GM23338 (cell line): Measurements from ENCODE around the gene MEGF10. TPM values are rescaled to one million over a fixed set of nuclear protein-coding genes. Genes with fewer than 3 reads are reported as not detected.

Experiments used
- ATAC-seq: fragments of 200-7000 bp; cut with Tn5 transposase; 3 replicates; pipeline ENCODE4 v1.9.1; 2020
- DNase-seq: peaks from one replicate; pipeline ENCODE4 v3.0.0-alpha.2; 2015; ENCODE audit warnings: low spot score
- H2AFZ ChIP-seq: fragments of 200-600 bp; sonication (generic); 2 replicates; pipeline ENCODE4 v1.8.0; 2016; ENCODE audit warnings: antibody characterized with exemption, mild to moderate bottlenecking, moderate library complexity
- H3F3A ChIP-seq: fragments of 200-600 bp; sonication (generic); replicated peaks from 2 replicates; pipeline ENCODE4 v1.8.0; 2017; ENCODE audit warnings: antibody characterized with exemption, mixed run types, low read depth
- H3K27ac ChIP-seq: fragments of 200-600 bp; sonication (generic); 2 replicates; pipeline ENCODE4 v1.6.1; 2016; ENCODE audit warnings: low read depth
- H3K27me3 ChIP-seq: fragments of 200-600 bp; sonication (generic); 2 replicates; pipeline ENCODE4 v1.8.0; 2016; ENCODE audit warnings: mild to moderate bottlenecking, mixed run types, moderate library complexity; ENCODE audit not compliant: insufficient read depth
- H3K36me3 ChIP-seq: fragments of 200-600 bp; sonication (generic); 2 replicates; pipeline ENCODE4 v1.8.0; 2016; ENCODE audit warnings: mild to moderate bottlenecking; ENCODE audit not compliant: insufficient read depth
- H3K4me1 ChIP-seq: fragments of 200-600 bp; sonication (generic); 2 replicates; pipeline ENCODE4 v1.8.0; 2016; ENCODE audit warnings: mild to moderate bottlenecking, moderate library complexity; ENCODE audit not compliant: insufficient read depth
- H3K4me2 ChIP-seq: fragments of 200-600 bp; sonication (generic); 2 replicates; pipeline ENCODE4 v1.7.1; 2017; ENCODE audit warnings: mixed run types
- H3K4me3 ChIP-seq: fragments of 200-600 bp; sonication (generic); 2 replicates; pipeline ENCODE4 v1.6.1; 2016; ENCODE audit warnings: mixed run types
- H3K79me2 ChIP-seq: fragments of 200-600 bp; sonication (generic); replicated peaks from 2 replicates; pipeline ENCODE4 v1.8.0; 2017; ENCODE audit warnings: mild to moderate bottlenecking; ENCODE audit not compliant: insufficient read depth
- H3K9me2 ChIP-seq: fragments of 200-600 bp; sonication (generic); 2 replicates; pipeline ENCODE4 v1.8.0; 2017; ENCODE audit not compliant: insufficient read depth
- H4K20me1 ChIP-seq: fragments of 200-600 bp; sonication (generic); replicated peaks from 2 replicates; pipeline ENCODE4 v1.8.0; 2017; ENCODE audit warnings: mild to moderate bottlenecking; ENCODE audit not compliant: insufficient read depth
- H3K27ac Mint-ChIP-seq: 2 replicates; pipeline ENCODE4 v1.8.0; 2020; ENCODE audit warnings: inconsistent platforms, mild to moderate bottlenecking, moderate library complexity, mixed read lengths
- H3K27me3 Mint-ChIP-seq: 3 replicates; pipeline ENCODE4 v1.8.0; 2022; ENCODE audit warnings: low read depth, mild to moderate bottlenecking, moderate library complexity, mixed read lengths, inconsistent platforms; ENCODE audit not compliant: insufficient read depth, poor library complexity
- H3K36me3 Mint-ChIP-seq: 3 replicates; pipeline ENCODE4 v1.8.0; 2021; ENCODE audit warnings: low read depth, mild to moderate bottlenecking, inconsistent platforms, moderate library complexity, mixed read lengths
- H3K4me1 Mint-ChIP-seq: 3 replicates; pipeline ENCODE4 v1.8.0; 2020; ENCODE audit warnings: mild to moderate bottlenecking, inconsistent platforms, mixed read lengths
- H3K4me3 Mint-ChIP-seq: 3 replicates; pipeline ENCODE4 v1.8.0; 2021; ENCODE audit warnings: moderate library complexity, mild to moderate bottlenecking, inconsistent platforms, mixed read lengths
- H3K9me3 Mint-ChIP-seq: 3 replicates; pipeline ENCODE4 v1.8.0; 2020; ENCODE audit warnings: moderate library complexity, mild to moderate bottlenecking, inconsistent platforms, mixed read lengths
- CREB1 ChIP-seq: fragments of 250-450 bp; sonication (Bioruptor Pico); IDR thresholded peaks from 2 replicates; pipeline ENCODE4 v1.5.0; 2020; ENCODE audit warnings: low read depth, mild to moderate bottlenecking, moderate library complexity
- ETS1 ChIP-seq: IDR thresholded peaks from 2 replicates; pipeline ENCODE4 v1.6.1; 2016; ENCODE audit warnings: antibody characterized with exemption
- EZH2 ChIP-seq: fragments of 200-600 bp; sonication (generic); IDR thresholded peaks from one replicate; pipeline ENCODE4 v1.8.0; 2017; ENCODE audit warnings: antibody characterized with exemption, mild to moderate bottlenecking, low read depth; ENCODE audit not compliant: unreplicated experiment
- EZH2phosphoT487 ChIP-seq: fragments of 200-600 bp; sonication (generic); IDR thresholded peaks from one replicate; pipeline ENCODE4 v1.8.1; 2018; ENCODE audit warnings: antibody characterized with exemption; ENCODE audit not compliant: unreplicated experiment
- JUNB ChIP-seq: IDR thresholded peaks from one replicate; pipeline ENCODE4 v1.6.1; 2016; ENCODE audit warnings: antibody characterized with exemption; ENCODE audit not compliant: unreplicated experiment
- NANOG ChIP-seq: IDR thresholded peaks from 2 replicates; pipeline ENCODE4 v1.6.1; 2016; ENCODE audit warnings: antibody characterized with exemption, borderline replicate concordance
- POLR2AphosphoS5 ChIP-seq: IDR thresholded peaks from 2 replicates; pipeline ENCODE4 v1.6.1; 2016; ENCODE audit warnings: antibody characterized with exemption, low read depth
- REST ChIP-seq: IDR thresholded peaks from one replicate; pipeline ENCODE4 v1.6.1; 2018; ENCODE audit warnings: antibody characterized with exemption; ENCODE audit not compliant: unreplicated experiment
- STAT1 ChIP-seq: IDR thresholded peaks from one replicate; pipeline ENCODE4 v1.6.1; 2016; ENCODE audit warnings: antibody characterized with exemption; ENCODE audit not compliant: unreplicated experiment
- ZNF114 ChIP-seq: fragments of 250-450 bp; sonication (Bioruptor Pico); IDR thresholded peaks from 2 replicates; pipeline ENCODE4 v1.5.0; 2020; ENCODE audit warnings: mild to moderate bottlenecking, moderate library complexity
- ZNF331 ChIP-seq: fragments of 250-450 bp; sonication (Bioruptor Pico); IDR thresholded peaks from 2 replicates; pipeline ENCODE4 v1.5.0; 2020; ENCODE audit warnings: low read depth, mild to moderate bottlenecking, moderate library complexity
- polyA plus RNA-seq: library from polyadenylated mRNA; unstranded; fragments of >200 nt; fragmentation: Nextera tagmentation; extraction: Ambion mirVana; gene quantifications from 2 replicates; pipeline ENCODE4 v1.2.1, GENCODE V29; 2016
- total RNA-seq: library from RNA; depleted of rRNA; stranded (reverse); fragments of >200 nt; shearing (Covaris generic); gene quantifications from 2 replicates; pipeline ENCODE4 v1.2.3, GENCODE V29; 2014
- TF ChIP-seq, protein P1 (sequence below), 2 experiments: fragments of 200-600 bp in 1 of 2; sonication (generic) in 1 of 2; conservative IDR thresholded peaks; 2 replicates each; pipeline versions ENCODE4 v1.5.1 to v1.6.1; 2016 to 2017; ENCODE audit warnings: antibody characterized with exemption in 2 of 2, low read depth in 2 of 2, mild to moderate bottlenecking in 2 of 2, moderate library complexity in 1 of 2
- TF ChIP-seq, protein P2 (sequence below): fragments of 250-450 bp; sonication (Bioruptor Pico); IDR thresholded peaks from 2 replicates; pipeline ENCODE4 v1.5.0; 2020; ENCODE audit warnings: mild to moderate bottlenecking, moderate library complexity

The MEGF10 gene
- total and polyA plus RNA-seq, 2 experiments from 2014 or later = 4.5 to 28.3 TPM

DNA sequence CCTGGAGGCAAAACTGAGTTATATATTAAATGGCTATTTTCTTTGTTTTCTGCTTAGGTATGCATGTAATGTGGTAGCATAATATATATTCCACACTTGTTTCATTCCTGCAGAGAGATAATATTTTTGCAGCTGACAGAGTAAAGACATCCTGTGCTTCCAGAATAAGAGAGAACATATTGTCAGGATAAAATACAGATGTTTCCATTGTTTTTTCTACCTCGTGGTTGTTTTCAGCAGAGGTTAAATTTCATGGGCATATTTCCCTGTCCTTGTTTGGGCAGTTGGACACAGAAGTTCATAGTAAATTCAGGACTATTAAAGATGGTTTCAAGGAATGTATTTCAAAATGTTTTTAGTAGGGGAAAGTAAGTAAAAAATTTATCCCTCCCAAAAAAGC lies 47.6 kb upstream of the MEGF10 start:
- Mint-ChIP-seq H3K4me1 (peaks cover 7% of the 10 kb centered on the region; the same call in 2 of the 3 replicates), H3K4me3 (no peak overlapping the region), H3K36me3 (no peaks in the 10 kb centered on the region; the same call in 2 of the 3 replicates), H3K9me3 (peaks cover 8% of the 10 kb centered on the region; the same call in 2 of the 3 replicates), H3K27ac (no peak overlapping the region), H3K27me3 (no peaks in the 10 kb centered on the region)
- Histone ChIP-seq H3F3A (no peaks in the 10 kb centered on the region), H3K27ac (no peak overlapping the region), H3K36me3 (no peaks in the 10 kb centered on the region), H3K79me2 (no peaks in the 10 kb centered on the region), H3K4me3 (no peak overlapping the region), H3K9me2 (no peaks in the 10 kb centered on the region), H4K20me1 (no peaks in the 10 kb centered on the region), H3K4me2 (no peak overlapping the region), H3K4me1 (no peaks in the 10 kb centered on the region), H3K27me3 (no peaks in the 10 kb centered on the region), H2AFZ (no peak overlapping the region)
- DNase-seq (no peak), ATAC-seq (no peak)
- TF ChIP-seq STAT1 = no peak
- TF ChIP-seq, protein P1, sequence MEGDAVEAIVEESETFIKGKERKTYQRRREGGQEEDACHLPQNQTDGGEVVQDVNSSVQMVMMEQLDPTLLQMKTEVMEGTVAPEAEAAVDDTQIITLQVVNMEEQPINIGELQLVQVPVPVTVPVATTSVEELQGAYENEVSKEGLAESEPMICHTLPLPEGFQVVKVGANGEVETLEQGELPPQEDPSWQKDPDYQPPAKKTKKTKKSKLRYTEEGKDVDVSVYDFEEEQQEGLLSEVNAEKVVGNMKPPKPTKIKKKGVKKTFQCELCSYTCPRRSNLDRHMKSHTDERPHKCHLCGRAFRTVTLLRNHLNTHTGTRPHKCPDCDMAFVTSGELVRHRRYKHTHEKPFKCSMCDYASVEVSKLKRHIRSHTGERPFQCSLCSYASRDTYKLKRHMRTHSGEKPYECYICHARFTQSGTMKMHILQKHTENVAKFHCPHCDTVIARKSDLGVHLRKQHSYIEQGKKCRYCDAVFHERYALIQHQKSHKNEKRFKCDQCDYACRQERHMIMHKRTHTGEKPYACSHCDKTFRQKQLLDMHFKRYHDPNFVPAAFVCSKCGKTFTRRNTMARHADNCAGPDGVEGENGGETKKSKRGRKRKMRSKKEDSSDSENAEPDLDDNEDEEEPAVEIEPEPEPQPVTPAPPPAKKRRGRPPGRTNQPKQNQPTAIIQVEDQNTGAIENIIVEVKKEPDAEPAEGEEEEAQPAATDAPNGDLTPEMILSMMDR (conservative IDR thresholded peaks at IDR 0.05; ENCODE audit: low read depth in 2 of 2) = no peak
- no peak for TF ChIP-seq NANOG
- TF ChIP-seq ZNF331 (CRISPR knock-in tag) = no peak
- TF ChIP-seq, protein P2, sequence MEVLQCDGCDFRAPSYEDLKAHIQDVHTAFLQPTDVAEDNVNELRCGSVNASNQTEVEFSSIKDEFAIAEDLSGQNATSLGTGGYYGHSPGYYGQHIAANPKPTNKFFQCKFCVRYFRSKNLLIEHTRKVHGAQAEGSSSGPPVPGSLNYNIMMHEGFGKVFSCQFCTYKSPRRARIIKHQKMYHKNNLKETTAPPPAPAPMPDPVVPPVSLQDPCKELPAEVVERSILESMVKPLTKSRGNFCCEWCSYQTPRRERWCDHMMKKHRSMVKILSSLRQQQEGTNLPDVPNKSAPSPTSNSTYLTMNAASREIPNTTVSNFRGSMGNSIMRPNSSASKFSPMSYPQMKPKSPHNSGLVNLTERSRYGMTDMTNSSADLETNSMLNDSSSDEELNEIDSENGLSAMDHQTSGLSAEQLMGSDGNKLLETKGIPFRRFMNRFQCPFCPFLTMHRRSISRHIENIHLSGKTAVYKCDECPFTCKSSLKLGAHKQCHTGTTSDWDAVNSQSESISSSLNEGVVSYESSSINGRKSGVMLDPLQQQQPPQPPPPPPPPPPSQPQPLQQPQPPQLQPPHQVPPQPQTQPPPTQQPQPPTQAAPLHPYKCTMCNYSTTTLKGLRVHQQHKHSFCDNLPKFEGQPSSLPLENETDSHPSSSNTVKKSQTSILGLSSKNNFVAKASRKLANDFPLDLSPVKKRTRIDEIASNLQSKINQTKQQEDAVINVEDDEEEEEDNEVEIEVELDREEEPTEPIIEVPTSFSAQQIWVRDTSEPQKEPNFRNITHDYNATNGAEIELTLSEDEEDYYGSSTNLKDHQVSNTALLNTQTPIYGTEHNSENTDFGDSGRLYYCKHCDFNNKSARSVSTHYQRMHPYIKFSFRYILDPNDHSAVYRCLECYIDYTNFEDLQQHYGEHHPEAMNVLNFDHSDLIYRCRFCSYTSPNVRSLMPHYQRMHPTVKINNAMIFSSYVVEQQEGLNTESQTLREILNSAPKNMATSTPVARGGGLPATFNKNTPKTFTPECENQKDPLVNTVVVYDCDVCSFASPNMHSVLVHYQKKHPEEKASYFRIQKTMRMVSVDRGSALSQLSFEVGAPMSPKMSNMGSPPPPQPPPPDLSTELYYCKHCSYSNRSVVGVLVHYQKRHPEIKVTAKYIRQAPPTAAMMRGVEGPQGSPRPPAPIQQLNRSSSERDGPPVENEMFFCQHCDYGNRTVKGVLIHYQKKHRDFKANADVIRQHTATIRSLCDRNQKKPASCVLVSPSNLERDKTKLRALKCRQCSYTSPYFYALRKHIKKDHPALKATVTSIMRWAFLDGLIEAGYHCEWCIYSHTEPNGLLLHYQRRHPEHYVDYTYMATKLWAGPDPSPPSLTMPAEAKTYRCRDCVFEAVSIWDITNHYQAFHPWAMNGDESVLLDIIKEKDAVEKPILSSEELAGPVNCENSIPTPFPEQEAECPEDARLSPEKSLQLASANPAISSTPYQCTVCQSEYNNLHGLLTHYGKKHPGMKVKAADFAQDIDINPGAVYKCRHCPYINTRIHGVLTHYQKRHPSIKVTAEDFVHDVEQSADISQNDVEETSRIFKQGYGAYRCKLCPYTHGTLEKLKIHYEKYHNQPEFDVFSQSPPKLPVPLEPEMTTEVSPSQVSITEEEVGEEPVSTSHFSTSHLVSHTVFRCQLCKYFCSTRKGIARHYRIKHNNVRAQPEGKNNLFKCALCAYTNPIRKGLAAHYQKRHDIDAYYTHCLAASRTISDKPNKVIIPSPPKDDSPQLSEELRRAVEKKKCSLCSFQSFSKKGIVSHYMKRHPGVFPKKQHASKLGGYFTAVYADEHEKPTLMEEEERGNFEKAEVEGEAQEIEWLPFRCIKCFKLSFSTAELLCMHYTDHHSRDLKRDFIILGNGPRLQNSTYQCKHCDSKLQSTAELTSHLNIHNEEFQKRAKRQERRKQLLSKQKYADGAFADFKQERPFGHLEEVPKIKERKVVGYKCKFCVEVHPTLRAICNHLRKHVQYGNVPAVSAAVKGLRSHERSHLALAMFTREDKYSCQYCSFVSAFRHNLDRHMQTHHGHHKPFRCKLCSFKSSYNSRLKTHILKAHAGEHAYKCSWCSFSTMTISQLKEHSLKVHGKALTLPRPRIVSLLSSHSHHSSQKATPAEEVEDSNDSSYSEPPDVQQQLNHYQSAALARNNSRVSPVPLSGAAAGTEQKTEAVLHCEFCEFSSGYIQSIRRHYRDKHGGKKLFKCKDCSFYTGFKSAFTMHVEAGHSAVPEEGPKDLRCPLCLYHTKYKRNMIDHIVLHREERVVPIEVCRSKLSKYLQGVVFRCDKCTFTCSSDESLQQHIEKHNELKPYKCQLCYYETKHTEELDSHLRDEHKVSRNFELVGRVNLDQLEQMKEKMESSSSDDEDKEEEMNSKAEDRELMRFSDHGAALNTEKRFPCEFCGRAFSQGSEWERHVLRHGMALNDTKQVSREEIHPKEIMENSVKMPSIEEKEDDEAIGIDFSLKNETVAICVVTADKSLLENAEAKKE = no peak
- no peak for TF ChIP-seq JUNB
- TF ChIP-seq CREB1 (CRISPR knock-in tag) = no peak
- TF ChIP-seq POLR2AphosphoS5 = no peak
- no peak for TF ChIP-seq ETS1
- TF ChIP-seq ZNF114 (CRISPR knock-in tag) = no peak
- TF ChIP-seq REST = no peak
- no peak for TF ChIP-seq EZH2
- no peak for TF ChIP-seq EZH2phosphoT487
